ENCODE measurements around the gene LYRM1.

LYRM1 gene

DNA sequence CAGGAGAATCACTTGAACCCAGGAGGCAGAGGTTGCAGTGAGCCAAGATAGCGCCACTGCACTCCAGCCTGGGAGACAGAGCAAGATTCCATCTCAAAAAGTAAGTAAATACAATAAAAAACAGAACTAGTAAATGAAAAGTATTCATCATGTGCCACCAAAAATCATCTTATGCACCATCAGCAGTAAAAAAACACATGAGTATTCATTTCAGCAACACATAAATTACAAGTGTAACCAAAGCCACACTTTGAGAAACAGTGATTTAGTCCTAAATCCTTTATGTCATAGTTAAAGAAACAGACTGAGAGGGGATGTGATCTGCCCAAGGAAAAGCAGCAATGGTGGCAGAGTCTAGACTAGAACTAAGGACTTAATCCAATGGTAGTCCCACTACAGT is 13.4 kb upstream of the LYRM1 start:
- TF ChIP-seq, protein P1, sequence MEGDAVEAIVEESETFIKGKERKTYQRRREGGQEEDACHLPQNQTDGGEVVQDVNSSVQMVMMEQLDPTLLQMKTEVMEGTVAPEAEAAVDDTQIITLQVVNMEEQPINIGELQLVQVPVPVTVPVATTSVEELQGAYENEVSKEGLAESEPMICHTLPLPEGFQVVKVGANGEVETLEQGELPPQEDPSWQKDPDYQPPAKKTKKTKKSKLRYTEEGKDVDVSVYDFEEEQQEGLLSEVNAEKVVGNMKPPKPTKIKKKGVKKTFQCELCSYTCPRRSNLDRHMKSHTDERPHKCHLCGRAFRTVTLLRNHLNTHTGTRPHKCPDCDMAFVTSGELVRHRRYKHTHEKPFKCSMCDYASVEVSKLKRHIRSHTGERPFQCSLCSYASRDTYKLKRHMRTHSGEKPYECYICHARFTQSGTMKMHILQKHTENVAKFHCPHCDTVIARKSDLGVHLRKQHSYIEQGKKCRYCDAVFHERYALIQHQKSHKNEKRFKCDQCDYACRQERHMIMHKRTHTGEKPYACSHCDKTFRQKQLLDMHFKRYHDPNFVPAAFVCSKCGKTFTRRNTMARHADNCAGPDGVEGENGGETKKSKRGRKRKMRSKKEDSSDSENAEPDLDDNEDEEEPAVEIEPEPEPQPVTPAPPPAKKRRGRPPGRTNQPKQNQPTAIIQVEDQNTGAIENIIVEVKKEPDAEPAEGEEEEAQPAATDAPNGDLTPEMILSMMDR (IDR thresholded peaks at IDR 0.05), result no peak

DNA sequence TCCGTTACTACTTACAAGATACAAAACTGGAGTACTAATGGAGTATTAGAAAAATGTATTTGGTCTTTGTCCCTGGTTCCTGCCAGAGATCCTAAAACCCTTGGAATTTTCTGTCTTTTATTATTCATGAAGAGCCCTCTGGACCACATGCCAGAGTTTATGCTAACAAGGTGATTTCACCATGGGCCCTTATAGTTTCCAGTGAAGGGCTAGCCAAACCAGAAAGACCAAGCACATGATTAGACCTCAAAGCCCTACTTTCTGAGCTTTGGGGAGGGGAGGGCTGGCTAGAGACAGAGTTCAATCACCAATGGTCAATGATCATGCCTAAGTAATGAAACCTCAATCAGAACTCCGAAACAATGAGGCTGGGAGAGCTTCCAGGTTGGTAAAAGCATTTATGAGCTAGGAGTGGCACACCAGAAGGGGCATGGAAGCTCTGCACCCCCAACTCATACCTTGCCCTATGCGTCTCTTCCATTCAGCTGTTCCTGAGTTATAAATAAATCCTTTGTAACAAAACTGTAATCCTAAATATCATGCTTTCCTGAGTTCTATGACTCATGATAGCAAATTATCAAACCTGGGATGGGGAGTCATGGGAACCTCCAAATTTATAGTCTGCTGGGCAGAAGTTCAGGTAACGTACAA is 10.8 kb upstream of the LYRM1 start:
- H3K4me3 ChIP-seq, result no peak overlapping the region
- intact Hi-C loops (cut with DNase I; ENCODE audit: low total_unique reads), result no loop called here
- TF ChIP-seq, protein P1 (IDR thresholded peaks at IDR 0.05), result no peak

More for the DNA sequence above, 13.4 kb upstream of the LYRM1 start:
- no peak for DNase-seq
- Histone ChIP-seq H3K4me1 (peaks cover 0 to 86% (median 27%) of the 10 kb centered on the region in 4 donors), H3K27me3 (no peaks in the 10 kb centered on the region), H3K4me3 (no peak overlapping the region), H3K9me3 (no peaks in the 10 kb centered on the region), H3K36me3 (peaks cover 0 to 7% (median 1%) of the 10 kb centered on the region in 3 donors), H3K27ac (peak overlapping the region in 1 of 2 donors; percentile 23)
- intact Hi-C loops (cut with DNase I; ENCODE audit: low total_unique reads), result no loop called here

GRCh38 chr16:20894388-20894787 is 6.2 kb upstream of the LYRM1 start:
- H3K27ac ChIP-seq, result no peak overlapping the region
- H3K9me3 ChIP-seq, result no peaks in the 10 kb centered on the region
- no peak for DNase-seq
- peaks cover 0 to 92% (median 30%) of the 10 kb centered on the region in 4 donors for H3K4me1 ChIP-seq
- TF ChIP-seq, protein P1 (IDR thresholded peaks at IDR 0.05), result no peak
- intact Hi-C loops (cut with DNase I; ENCODE audit: low total_unique reads), result no loop called here
- no peak overlapping the region for H3K4me3 ChIP-seq
- H3K27me3 ChIP-seq, result no peaks in the 10 kb centered on the region
- H3K36me3 ChIP-seq, result peaks cover 0 to 47% (median 33%) of the 10 kb centered on the region in 3 donors

More for the DNA sequence above, 10.8 kb upstream of the LYRM1 start:
- Histone ChIP-seq H3K9me3 (no peaks in the 10 kb centered on the region), H3K36me3 (peaks cover 0 to 33% (median 18%) of the 10 kb centered on the region in 3 donors), H3K4me1 (peaks cover 0 to 85% (median 21%) of the 10 kb centered on the region in 4 donors), H3K27ac (no peak overlapping the region), H3K27me3 (no peaks in the 10 kb centered on the region)
- DNase-seq, result no peak

DNA sequence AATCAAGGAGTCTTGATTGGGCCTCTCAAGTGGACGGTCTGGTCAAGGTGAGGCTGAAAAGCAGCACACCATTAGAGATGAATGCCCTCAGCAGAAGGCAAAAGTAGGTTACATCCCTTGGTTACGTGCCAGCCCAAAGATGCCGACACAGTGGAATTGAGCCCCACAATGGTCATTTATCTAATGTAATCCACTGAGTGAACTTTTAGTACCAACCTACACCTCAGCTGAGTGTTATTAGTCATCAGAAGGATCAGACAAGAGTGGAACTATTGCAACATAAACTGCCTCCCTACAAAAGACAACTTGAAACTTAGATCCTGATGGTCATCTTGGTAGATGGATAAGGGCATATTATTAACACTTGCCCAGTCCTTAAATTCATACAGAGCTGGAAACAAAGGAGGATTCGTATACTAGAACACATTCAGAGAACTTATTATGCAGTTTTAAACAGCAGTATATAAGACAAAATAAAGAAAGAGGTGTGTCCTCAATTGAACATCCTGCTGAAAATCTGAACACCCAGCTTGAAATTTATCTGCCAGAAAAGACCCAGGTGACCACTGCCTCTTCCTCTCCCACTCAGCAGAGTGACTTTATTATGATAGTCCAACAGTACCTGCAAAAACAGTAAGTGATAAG is 3.2 kb upstream of the LYRM1 start:
- Histone ChIP-seq H3K9me3 (no peaks in the 10 kb centered on the region), H3K4me1 (peaks cover 0 to 78% (median 39%) of the 10 kb centered on the region in 4 donors), H3K27me3 (no peaks in the 10 kb centered on the region), H3K36me3 (peaks cover 0 to 38% (median 30%) of the 10 kb centered on the region in 3 donors), H3K4me3 (peak overlapping the region in 1 of 2 donors; percentile 63), H3K27ac (peak overlapping the region; percentile 96 to 98)
- DNase-seq, result no peak
- TF ChIP-seq, protein P1 (IDR thresholded peaks at IDR 0.05), result no peak
- intact Hi-C loops (cut with DNase I; ENCODE audit: low total_unique reads), result no loop called here

DNA sequence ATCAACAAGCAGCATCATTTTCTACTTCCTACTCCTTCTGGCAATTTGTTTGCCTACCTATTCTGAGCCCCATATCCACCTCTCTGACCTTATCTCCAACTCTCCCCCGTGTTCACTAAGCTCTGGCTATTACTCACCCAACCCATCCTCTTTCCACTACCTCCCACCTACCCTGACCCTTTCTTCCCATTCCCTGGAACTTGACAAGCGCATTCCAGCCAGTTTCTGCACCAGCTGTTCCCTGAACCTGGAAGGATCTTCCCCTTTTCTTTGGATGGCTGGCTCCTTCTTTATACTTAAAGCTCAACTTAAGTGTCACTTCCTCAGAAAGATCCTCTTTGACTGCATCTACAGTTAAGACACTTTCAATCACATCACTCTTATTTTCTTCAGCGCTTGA is 2.6 kb upstream of the LYRM1 start:
- Histone ChIP-seq H3K9me3 (no peaks in the 10 kb centered on the region), H3K4me1 (peaks cover 0 to 78% (median 43%) of the 10 kb centered on the region in 4 donors), H3K36me3 (peaks cover 0 to 33% (median 28%) of the 10 kb centered on the region in 3 donors), H3K4me3 (peak overlapping the region; percentile 63 to 78), H3K27me3 (no peaks in the 10 kb centered on the region), H3K27ac (peak overlapping the region; percentile 96 to 98)
- intact Hi-C loops (cut with DNase I; ENCODE audit: low total_unique reads), result no loop called here
- no peak for DNase-seq
- TF ChIP-seq, protein P1 (IDR thresholded peaks at IDR 0.05), result no peak

All from tibial artery (tissue), 4 donors.